Dendritic cell treated with granulocyte-macrophage colony-stimulating factor and Interleukin-4, amounts not matched to agents 40 ng/mL and 50 ng/mL, for 4 days (primary cell): Measurements from ENCODE around the gene KMT2C.
A peak's percentile ranks its signal among the peaks of the same experiment; 100 is the strongest.

Source experiments
- H3K27ac Mint-ChIP-seq: one replicate; pipeline ENCODE4 v1.8.0; 2022; ENCODE audit warnings: mild to moderate bottlenecking, mixed read lengths
- H3K27me3 Mint-ChIP-seq: one replicate; pipeline ENCODE4 v1.8.0; 2022; ENCODE audit warnings: mild to moderate bottlenecking, mixed read lengths
- H3K36me3 Mint-ChIP-seq: one replicate; pipeline ENCODE4 v1.8.0; 2022; ENCODE audit warnings: low read depth, mixed read lengths
- H3K4me1 Mint-ChIP-seq: one replicate; pipeline ENCODE4 v1.8.0; 2022; ENCODE audit warnings: low read depth, mixed read lengths
- H3K4me3 Mint-ChIP-seq: one replicate; pipeline ENCODE4 v1.8.0; 2022; ENCODE audit warnings: mild to moderate bottlenecking, moderate library complexity, mixed read lengths
- H3K9me3 Mint-ChIP-seq: one replicate; pipeline ENCODE4 v1.8.0; 2022; ENCODE audit warnings: mixed read lengths
- intact Hi-C: fragments of 100-400 bp; cut with micrococcal nuclease; formaldehyde crosslinking; loops from one replicate; pipeline ENCODE4 v1.15.0; 2022

The KMT2C gene

DNA sequence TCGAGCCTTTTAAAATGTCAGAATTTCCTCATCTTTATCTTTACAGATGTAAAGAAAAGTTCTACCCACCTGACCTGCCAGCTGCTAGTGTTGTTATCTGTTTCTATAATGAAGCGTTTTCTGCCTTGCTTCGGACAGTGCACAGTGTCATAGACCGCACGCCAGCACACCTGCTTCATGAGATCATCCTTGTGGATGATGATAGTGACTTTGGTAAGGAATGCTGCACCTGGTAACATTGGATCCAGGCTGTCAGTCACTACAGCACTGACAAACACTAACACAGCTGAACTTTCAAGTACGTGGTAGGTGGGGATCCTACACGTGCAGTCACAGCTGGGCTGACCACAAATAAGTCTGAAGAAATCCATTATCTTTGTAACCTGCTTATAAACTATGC, 332.7 kb downstream of the KMT2C start:
- Mint-ChIP-seq H3K36me3 (peaks cover 64% of the 10 kb centered on the region), H3K4me3 (no peak overlapping the region), H3K9me3 (no peaks in the 10 kb centered on the region), H3K27me3 (no peaks in the 10 kb centered on the region), H3K27ac (no peak overlapping the region), H3K4me1 (no peaks in the 10 kb centered on the region)
- intact Hi-C loops = no loop called here

DNA sequence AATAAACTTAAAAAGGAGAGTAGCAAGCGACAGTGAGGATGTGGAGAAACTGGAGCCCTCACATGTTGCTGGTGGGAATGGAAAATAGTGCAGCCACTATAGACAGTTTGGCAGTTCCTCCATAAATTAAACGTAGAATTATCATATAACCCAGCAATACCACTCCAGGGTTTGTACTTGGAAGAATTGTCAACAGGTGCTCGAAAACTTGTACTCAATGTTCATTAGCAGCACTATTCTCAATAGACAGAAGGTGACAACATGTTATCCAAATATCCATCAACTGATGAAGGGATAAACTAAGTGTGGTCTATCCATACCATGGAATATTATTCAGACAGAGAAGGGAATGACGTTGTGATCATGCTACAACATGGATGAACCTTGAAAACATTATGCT, 338.5 kb downstream of the KMT2C start:
- Mint-ChIP-seq H3K27ac (no peak overlapping the region), H3K27me3 (no peaks in the 10 kb centered on the region), H3K9me3 (no peaks in the 10 kb centered on the region), H3K4me3 (no peak overlapping the region), H3K36me3 (peaks cover 28% of the 10 kb centered on the region), H3K4me1 (no peaks in the 10 kb centered on the region)
- intact Hi-C loops = no loop called here

DNA sequence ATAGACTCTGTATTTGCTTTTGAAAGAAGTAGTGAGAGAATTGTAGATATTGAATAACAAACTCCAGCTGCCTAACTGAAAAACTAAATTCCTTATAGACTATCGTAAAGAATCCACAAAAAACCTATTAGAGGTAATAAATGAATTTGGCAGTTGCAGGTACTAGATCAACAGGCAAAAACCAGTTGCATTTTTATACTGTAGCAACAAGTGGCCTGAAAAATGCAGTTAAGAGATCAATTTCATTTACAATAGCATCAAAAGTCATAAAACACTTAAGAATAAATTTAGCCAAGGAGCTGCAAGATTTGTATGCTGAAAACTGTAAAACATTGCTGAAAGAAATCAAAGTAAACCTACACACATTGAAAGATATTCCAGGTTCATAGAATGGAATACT, 340.0 kb downstream of the KMT2C start:
- peaks cover 16% of the 10 kb centered on the region for H3K36me3 Mint-ChIP-seq
- H3K27me3 Mint-ChIP-seq = no peaks in the 10 kb centered on the region
- H3K4me1 Mint-ChIP-seq = peaks cover 8% of the 10 kb centered on the region
- no peak overlapping the region for H3K27ac Mint-ChIP-seq
- intact Hi-C loops = no loop called here
- H3K9me3 Mint-ChIP-seq = no peaks in the 10 kb centered on the region
- no peak overlapping the region for H3K4me3 Mint-ChIP-seq

DNA sequence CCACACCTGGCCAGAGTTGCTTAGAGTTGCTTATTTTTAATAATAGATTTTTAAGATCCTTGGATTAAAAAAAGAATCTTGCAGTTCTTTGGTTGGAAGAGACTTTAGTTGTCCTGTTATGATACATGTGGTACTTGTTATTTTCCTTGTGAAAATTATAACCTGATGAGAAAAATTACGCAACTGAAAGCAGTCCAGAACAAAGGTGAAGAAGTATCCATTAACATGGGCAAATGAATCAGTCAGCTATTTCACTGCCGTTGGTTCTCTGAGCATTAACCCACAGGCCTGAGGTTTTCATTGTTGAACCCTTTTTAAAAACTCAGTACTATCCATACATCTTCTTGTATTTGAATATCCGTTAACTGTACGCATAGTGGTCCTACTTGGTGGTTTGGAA, 342.1 kb downstream of the KMT2C start:
- Mint-ChIP-seq H3K9me3 (peaks cover 11% of the 10 kb centered on the region), H3K36me3 (peaks cover 22% of the 10 kb centered on the region), H3K27me3 (no peaks in the 10 kb centered on the region), H3K4me1 (peaks cover 12% of the 10 kb centered on the region), H3K4me3 (no peak overlapping the region), H3K27ac (no peak overlapping the region)
- intact Hi-C loops = no loop called here

DNA sequence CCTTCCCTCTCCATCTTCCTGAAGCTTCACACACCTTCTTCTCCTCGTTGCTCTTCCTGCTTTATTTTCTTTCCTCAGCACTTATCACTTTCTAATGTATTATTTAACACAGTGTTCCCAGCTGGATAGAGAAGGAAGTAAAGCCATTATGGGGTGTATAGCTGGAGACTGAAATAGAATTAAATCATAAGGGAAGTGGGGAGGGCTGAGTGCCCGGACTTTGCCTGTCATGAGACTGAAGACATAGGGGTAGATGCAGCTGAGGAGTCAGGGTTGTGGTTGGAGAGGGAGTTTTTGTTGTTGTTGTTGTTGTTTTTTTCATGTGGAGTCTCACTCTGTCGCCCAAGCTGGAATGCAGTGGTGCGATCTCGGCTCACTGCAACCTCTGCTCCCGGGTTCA, 345.1 kb downstream of the KMT2C start:
- intact Hi-C loops = no loop called here
- Mint-ChIP-seq H3K4me3 (no peak overlapping the region), H3K27ac (peak overlapping the region; percentile 50), H3K27me3 (no peaks in the 10 kb centered on the region), H3K9me3 (peaks cover 26% of the 10 kb centered on the region), H3K4me1 (peaks cover 12% of the 10 kb centered on the region), H3K36me3 (peaks cover 21% of the 10 kb centered on the region)

DNA sequence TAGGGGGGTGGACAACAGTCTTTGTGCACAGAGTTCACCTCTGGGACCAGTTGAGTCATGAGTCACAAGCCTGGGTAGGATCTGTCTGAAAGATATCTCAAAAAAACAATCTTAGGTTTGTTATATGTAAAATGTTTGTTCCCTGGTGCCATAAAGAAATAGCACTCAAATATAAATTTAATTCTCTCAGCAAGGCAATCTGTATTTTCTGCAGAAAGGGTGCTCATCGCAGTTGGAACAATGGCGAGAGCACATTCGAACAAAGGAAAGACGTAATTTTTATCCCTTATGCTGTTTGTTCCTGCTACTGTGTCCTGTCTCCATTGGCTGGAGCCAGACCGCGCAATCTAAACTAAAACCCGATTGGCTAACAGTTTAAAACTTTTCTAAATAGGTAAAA, 346.6 kb downstream of the KMT2C start:
- H3K4me3 Mint-ChIP-seq = no peak overlapping the region
- H3K4me1 Mint-ChIP-seq = peaks cover 12% of the 10 kb centered on the region
- no peaks in the 10 kb centered on the region for H3K27me3 Mint-ChIP-seq
- H3K36me3 Mint-ChIP-seq = peaks cover 25% of the 10 kb centered on the region
- intact Hi-C loops = no loop called here
- no peak overlapping the region for H3K27ac Mint-ChIP-seq
- peaks cover 26% of the 10 kb centered on the region for H3K9me3 Mint-ChIP-seq

DNA sequence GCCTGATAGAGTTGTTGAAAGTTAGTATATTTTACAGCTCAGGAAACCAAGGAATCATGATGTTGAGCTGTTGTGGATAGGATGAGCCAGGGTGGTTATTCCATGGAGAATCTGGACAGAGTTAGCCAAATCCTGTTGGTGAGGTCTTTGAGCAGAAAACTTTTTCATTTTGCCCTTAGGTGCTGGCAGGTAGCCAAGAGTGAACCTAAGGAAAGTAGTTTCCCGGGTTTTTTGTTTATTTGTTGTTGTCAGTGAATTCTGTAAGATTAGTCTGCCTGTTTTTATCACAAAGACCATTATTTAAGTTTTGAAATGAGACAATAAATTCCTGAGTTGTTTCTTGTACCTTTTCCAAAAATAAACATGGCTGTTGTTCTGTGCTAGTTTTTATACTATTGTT, 349.3 kb downstream of the KMT2C start:
- no peak overlapping the region for H3K27ac Mint-ChIP-seq
- peaks cover 28% of the 10 kb centered on the region for H3K36me3 Mint-ChIP-seq
- H3K4me1 Mint-ChIP-seq = peaks cover 34% of the 10 kb centered on the region
- no peak overlapping the region for H3K4me3 Mint-ChIP-seq
- peaks cover 26% of the 10 kb centered on the region for H3K9me3 Mint-ChIP-seq
- intact Hi-C loops = no loop called here
- no peaks in the 10 kb centered on the region for H3K27me3 Mint-ChIP-seq

DNA sequence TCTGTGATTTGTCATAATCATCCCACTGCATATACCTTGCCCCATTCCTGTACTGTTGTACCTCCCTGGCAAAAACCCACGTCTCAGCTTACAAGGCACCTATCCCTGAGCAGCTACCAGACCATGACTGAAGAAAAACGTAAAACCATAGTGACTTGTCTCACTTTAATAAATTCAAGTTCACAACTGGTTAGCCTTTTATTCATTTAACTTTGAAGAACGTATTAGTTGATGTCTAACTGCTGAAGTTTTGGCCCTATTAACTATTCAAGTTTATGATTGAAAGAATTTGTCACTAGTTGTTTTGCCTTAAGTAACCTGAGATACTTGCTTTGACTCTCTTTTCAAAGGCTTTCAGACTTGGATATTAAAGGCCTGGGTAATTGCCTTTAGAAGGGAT, 350.7 kb downstream of the KMT2C start:
- no peaks in the 10 kb centered on the region for H3K27me3 Mint-ChIP-seq
- no peak overlapping the region for H3K27ac Mint-ChIP-seq
- H3K36me3 Mint-ChIP-seq = peaks cover 28% of the 10 kb centered on the region
- H3K4me3 Mint-ChIP-seq = no peak overlapping the region
- peaks cover 26% of the 10 kb centered on the region for H3K9me3 Mint-ChIP-seq
- intact Hi-C loops = no loop called here
- H3K4me1 Mint-ChIP-seq = peaks cover 26% of the 10 kb centered on the region
